Measurements from ENCODE around the gene ITLN1.
A peak's percentile ranks its signal among the peaks of the same experiment; 100 is the strongest.
"Not testable (repeated sequence)": the region's sequence is repeated elsewhere in the genome, so short reads cannot be mapped to it uniquely, and the experiment has no call there.

ITLN1 gene

GRCh38 chr1:160885042-160885441, at the start of gene ITLN1:
Gene ITLN1, minus strand, starts transcription at chr1:160885180. Its CDS starts 303 bp downstream, at chr1:160884877.
- DNase-seq (ENCODE audit: low spot score): no peak

DNA sequence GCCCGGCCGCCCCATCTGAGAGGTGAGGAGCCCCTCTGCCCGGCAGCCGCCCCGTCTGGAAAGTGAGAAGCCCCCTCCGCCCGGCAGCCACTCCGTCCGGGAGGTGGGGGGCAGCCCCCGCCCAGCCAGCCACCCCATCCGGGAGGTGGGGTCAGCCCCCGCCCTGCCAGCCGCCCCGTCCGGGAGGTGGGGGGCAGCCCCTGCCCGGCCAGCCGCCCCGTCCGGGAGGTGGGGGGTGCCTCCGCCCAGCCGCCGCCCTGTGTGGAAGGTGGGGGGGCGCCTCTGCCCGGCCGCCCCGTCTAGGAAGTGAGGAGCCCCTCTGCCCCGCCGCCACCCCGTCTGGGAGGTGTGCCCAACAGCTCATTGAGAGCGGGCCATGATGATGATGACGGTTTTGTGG, 48.3 kb upstream of the ITLN1 start:
- not testable (repeated sequence) for DNase-seq (ENCODE audit: low spot score)

- no peak for DNase-seq (ENCODE audit: low spot score)
Measured at GRCh38 chr1:160925652-160926244, 40.8 kb upstream of the ITLN1 start.

GRCh38 chr1:160924791-160925651, 40.0 kb upstream of the ITLN1 start:
- no peak for DNase-seq (ENCODE audit: low spot score)

DNA sequence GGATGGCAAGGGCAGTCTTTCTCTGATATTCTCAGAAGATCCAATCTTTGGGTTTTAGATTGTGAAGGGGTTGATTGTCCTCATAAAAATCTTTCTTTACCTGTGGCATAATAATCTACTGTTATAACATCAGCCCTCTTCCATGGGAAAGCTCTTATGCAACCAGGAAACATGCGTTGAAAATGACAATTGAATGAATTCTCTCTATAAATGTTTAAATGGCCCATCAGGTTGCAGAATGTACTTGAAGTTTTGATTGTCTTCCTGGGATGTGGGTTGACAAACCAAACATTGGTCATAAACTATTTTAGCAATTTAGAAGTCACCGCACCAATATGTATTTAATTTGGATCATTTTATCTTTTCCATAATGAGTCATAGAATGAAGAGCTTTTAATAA, 31.7 kb upstream of the ITLN1 start:
- DNase-seq (ENCODE audit: low spot score): no peak

- not testable (repeated sequence) for DNase-seq (ENCODE audit: low spot score)
Measured at GRCh38 chr1:160913229-160913628, 28.2 kb upstream of the ITLN1 start.

GRCh38 chr1:160911925-160912324, 26.9 kb upstream of the ITLN1 start:
- DNase-seq (ENCODE audit: low spot score): no peak

DNA sequence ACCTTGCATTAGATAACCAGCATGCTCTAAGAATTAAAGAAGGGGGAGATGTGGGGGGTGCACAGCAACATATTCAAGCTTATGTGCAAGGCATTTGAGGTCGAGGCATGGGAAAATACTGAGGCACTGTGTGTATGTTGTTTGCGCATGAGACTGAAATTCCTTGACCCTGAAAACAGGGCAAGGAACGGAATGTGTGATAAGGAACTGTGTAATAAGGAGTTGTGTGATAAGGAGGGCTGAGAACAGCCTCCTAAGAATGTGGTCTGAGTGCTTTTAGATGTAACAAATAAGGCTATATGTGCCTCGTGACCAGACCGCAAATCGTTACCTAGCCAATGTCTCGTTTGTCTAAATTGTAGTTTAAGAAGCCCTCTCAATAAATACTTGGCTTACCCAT, 26.5 kb upstream of the ITLN1 start:
- DNase-seq (ENCODE audit: low spot score): no peak

GRCh38 chr1:160910170-160910750, 25.3 kb upstream of the ITLN1 start:
- no peak for DNase-seq (ENCODE audit: low spot score)

DNA sequence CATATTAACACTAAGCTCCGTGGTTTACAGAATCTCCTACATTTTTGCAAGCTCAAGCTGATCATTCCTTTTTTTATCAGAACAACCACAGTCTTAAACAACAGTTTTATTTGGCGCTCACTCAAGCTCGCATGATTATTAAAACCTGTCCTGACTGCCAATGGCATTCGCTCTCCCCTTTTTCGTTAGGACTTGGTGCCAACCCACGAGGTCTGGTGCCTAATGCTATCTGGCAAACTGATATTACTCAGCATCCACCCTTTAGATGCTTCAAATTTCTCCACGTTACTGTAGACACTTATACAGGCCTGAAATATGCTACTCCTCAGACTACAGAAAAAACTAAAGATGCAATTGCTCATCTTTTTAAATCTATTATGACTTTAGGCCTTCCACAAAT, 23.0 kb upstream of the ITLN1 start:
- DNase-seq (ENCODE audit: low spot score): no peak

GRCh38 chr1:160905617-160905989, 20.6 kb upstream of the ITLN1 start:
- DNase-seq (ENCODE audit: low spot score): no peak

DNA sequence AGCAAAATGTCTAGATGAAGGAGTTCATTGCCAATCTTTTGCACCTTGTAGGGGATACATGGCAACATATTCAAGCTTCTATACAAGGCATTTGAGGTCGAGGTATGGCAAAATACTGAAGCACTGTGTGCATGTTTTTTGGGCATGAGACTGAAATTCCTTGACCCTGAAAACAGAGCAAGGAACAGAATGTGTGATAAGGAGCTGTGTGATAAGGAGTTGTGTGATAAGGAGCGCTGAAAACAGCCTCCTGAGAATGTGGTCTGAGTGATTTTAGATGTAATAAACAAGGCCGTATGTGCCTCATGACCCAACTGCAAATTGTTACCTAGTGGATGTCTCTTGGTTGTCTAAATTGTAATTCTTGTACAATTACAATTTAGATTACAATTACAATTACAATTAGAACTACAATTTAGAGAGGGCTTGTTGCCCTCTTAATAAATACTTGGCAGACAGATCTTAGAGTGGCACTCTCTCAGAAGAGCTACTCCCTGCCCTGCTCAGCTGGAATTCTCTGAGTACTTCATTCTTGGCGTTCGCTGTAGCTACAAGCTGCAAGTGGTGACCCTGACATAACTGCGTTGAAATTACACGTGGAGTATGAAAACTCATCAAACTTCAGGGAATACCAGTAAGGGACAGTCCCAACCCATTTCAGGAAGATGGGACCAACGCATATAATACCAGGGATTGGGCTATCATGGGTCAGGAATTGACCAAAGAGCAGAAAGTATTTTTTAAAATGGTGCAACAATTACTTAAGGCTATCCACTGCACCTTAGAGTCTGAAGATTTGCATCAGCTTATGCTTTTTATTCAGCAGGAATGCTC, 20.0 kb upstream of the ITLN1 start:
- no peak for DNase-seq (ENCODE audit: low spot score)

GRCh38 chr1:160902251-160902650, 17.3 kb upstream of the ITLN1 start:
- DNase-seq (ENCODE audit: low spot score): not testable (repeated sequence)

GRCh38 chr1:160901768-160902167, 16.8 kb upstream of the ITLN1 start:
- no peak for DNase-seq (ENCODE audit: low spot score)

DNA sequence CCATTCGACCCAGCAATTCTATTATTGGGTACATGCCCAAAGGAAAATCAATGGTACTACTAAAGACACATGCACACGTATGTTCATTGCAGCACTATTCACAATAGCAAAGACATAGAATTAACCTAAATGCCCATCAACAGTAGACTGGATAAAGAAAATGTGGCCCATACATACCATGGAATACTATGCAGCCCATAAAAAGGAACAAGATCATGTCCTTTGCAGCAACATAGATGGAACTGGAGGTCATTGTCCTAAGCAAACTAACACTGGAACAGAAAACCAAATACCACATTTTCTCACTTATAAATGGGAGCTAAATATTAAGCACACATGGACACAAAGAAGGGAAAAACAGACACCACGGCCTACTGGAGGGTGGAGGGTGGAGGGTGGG, 15.7 kb upstream of the ITLN1 start:
- DNase-seq (ENCODE audit: low spot score): not testable (repeated sequence)

DNA sequence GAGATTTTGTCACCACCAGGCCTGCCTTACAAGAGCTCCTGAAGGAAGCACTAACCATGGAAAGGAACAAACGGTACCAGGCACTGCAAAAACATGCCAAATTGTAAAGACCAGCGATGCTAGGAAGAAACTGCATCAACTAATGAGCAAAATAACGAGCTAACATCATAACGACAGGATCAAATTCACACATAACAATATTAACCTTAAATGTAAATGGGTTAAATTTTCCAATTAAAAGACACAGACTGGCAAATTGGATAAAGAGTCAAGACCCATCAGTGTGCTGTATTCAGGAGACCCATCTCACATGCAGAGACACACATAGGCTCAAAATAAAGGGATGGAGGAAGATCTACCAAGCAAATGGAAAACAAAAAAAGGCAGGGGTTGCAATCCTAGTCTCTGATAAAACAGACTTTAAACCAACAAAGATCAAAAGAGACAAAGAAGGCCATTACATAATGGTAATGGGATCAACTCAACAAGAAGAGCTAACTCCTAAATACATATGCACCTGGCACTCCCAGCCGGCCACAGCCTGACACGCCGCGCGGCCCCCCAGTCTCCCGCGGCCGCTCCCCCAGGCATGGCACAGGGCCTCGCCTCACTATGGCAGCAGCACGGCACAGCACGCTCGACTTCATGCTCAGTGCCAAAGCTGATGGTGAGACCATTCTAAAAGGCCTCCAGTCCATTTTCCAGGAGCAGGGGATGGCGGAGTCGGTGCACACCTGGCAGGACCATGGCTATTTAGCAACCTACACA, 9.6 kb upstream of the ITLN1 start:
- not testable (repeated sequence) for DNase-seq (ENCODE audit: low spot score)

GRCh38 chr1:160891474-160891873, 6.5 kb upstream of the ITLN1 start:
- DNase-seq (ENCODE audit: low spot score): no peak

DNA sequence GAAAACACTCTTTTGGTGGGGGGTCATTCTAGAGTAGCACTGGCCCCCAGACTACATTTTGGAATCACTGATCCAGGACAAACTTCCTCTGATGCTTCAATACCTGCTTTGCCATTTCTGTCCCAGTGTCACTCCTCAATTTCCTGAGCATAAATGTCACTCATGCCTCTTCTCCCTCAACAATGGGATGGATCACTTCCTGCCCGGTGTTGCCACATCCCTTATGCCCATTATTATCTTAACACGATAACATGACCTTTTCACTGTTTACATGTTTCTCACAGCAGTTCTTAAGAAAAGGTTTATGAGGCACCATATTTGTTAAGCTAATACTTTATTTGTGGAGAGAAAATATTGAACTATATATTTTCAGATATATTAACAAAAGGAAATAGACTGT, 3.9 kb upstream of the ITLN1 start:
- peak; percentile 40 for DNase-seq (ENCODE audit: low spot score)

- no peak for DNase-seq (ENCODE audit: low spot score)
Measured at GRCh38 chr1:160887071-160887470, 2.1 kb upstream of the ITLN1 start.

GRCh38 chr1:160884579-160884978, 401 bp downstream of the ITLN1 start:
- peak; percentile 30 for DNase-seq (ENCODE audit: low spot score)

Data from kidney capillary endothelial cell (primary cell).